GM18499 (cell line): ENCODE results near the gene ZNF552.
"Not testable (repeated sequence)": the region's sequence is repeated elsewhere in the genome, so short reads cannot be mapped to it uniquely, and the experiment has no call there.

Experiments used
- ATAC-seq: cut with Tn5 transposase; IDR thresholded peaks from one replicate; pipeline ENCODE4 v1.9.1; 2021; ENCODE audit warnings: moderate number of reproducible peaks; ENCODE audit not compliant: insufficient read depth, unreplicated experiment

Gene ZNF552

GRCh38 chr19:57814505-57815246 is at the start of gene ZNF552:
Gene ZNF552, minus strand, starts transcription at chr19:57814913. Its CDS starts 170 bp downstream, at chr19:57814743.
- ATAC-seq = no peak

DNA sequence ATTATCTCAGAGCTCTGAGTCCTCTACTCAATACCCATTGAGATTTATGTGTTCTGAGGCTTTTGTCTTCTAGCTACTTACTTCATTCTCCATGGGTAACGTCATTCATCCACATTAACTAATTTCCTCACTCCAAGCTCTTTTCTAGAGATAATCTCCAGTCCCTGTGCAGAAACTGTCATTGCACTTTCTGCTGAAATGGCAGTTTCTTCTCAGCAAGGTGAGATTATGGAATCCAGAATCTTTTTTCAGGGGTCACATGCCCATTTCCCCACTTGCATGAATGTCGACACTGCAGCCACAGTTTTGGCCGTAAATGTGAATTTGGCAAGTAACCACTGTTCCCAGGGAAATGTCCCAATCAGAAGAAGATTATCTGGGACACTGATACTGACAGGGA is 47.6 kb upstream of the ZNF552 start:
- ATAC-seq = not testable (repeated sequence)

- not testable (repeated sequence) for ATAC-seq
Measured at GRCh38 chr19:57854117-57854516, 39.4 kb upstream of the ZNF552 start.

DNA sequence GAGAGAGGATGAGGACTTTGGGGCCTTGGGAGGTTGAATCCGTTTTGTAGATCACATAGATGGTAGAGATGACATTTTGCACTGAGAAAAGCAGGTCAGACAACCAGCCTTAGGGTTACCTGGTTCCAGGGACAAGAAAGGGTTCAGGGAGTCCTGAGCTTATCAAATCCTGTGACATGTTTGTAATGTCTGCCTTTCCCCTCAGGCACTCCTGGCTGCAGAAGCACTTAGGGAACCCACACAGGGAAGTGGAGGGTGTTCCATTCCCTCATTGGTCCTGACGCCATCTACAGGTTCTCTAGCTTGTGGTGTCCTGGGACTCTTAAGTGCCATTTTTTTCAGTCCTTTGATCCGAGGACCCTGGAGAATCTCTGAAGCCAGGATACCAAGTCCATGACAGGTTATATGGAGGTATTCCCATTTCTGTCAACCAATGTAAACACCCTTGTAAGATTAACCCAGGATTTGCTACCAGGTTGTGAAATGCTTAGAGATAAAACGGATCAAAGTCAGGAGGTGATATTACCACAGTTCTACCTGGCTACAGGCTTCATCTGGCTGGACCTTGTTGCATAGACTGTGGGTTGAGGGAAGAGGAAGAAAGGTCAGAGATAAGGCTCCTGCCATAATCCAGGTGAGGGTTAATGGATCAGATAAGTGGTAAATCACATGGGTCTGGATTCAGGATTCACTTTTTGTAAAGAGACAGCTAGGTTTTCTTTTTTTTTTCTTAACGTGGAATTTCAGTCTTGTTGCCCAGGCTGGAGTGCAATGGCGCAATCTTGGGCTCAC is 37.3 kb upstream of the ZNF552 start:
- not testable (repeated sequence) for ATAC-seq

GRCh38 chr19:57850553-57851017 is 35.9 kb upstream of the ZNF552 start:
- no peak for ATAC-seq

DNA sequence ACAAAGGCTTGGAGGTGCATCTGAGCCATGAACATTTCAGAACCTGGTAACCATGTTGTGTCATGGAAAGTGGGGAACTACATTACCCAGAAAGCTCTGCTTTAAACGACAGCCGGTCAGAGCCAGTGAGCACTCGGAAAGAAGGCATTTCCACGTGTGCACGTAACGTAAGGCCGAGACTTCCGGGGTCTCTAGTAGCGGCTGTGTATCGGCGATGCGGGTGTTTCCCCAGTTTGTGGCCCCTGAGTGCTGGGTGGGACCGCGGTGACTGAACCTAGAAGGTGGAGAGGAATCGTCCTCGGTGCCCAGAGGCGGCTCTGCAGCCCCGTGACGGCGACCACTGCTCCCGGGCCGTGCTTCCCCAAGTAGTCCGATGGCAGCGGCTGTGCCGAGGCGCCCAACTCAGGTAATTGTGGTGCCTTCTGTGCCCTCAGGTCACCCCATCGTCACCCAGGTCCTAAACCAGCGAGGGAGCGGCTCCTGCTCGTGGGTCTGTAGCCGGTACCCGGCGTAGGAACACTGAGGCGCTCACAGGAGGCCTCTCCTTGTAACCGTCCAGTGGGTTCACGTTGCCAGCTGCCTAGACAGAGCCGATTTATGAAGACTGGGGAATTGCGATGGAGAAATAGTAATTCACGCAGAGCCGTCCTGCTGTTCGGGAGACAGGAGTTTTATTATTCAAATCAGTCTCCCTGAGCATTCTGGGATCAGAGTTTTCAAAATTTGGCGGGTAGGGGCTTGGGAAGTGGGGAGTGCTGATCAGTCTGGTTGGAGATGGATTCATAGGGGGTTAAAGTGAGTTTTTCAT is 35.2 kb upstream of the ZNF552 start, which contains the start of gene ZNF587:
Gene ZNF587, plus strand, starts transcription at position 194 of the 808 bp plus-strand sequence. Its CDS starts 180 bp downstream, at position 374.
- peak; percentile 84 for ATAC-seq

- not testable (repeated sequence) for ATAC-seq
Measured at GRCh38 chr19:57849162-57849665, 34.5 kb upstream of the ZNF552 start.

GRCh38 chr19:57847164-57847563 is 32.5 kb upstream of the ZNF552 start:
- not testable (repeated sequence) for ATAC-seq

GRCh38 chr19:57841122-57841763 is 26.5 kb upstream of the ZNF552 start:
- no peak for ATAC-seq

DNA sequence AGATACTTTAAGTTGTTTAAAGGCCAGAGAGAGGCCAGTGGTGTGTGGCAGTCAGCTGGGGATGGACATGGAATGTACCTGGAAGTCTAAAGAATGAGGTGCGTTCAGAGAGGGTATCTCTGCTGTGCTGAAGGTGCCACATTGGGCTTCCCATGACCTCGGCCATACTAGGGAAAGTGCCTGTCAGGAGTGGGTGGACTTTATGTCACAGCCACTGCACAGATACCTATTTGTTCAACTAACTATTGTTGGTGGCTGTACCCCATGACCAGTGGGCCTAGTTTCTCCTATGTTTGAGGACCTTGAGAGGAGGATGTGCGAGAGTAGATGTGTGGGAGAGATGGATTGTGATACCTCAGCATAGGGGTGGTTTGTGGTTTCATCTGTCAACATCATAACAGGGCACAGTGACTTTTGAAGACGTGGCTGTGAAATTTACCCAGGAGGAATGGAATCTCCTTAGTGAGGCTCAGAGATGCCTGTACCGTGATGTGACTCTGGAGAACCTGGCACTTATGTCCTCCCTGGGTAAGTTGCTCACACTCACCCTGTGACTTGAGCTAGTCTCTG is 24.0 kb upstream of the ZNF552 start:
- not testable (repeated sequence) for ATAC-seq

- not testable (repeated sequence) for ATAC-seq
Measured at GRCh38 chr19:57836991-57837390, 22.3 kb upstream of the ZNF552 start.

- no peak for ATAC-seq
Measured at GRCh38 chr19:57830071-57830602, 15.4 kb upstream of the ZNF552 start, which contains the start of gene ZNF587B. Gene ZNF587B, plus strand, starts transcription at chr19:57830299. Its CDS starts 230 bp downstream, at chr19:57830529.

DNA sequence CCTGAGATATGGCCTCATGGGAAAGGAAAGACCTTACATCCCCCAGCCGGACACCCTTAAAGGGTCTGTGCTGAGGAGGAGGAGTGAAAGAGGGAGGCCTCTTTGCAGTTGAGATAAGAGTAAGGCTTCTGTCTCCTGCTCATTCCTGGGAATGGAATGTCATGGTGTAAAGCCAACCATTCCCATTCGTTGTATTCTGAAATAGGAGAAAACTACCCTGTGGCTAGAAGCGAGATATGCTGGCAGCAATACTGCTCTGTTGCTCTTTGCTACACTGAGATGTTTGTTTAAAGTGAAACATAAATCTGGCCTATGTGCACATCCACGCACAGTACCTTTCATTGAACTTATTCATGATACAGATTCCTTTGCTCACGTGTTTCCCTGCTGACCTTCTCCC is 14.6 kb upstream of the ZNF552 start:
- no peak for ATAC-seq

- ATAC-seq = no peak
Measured at GRCh38 chr19:57825511-57825910, 10.8 kb upstream of the ZNF552 start.

DNA sequence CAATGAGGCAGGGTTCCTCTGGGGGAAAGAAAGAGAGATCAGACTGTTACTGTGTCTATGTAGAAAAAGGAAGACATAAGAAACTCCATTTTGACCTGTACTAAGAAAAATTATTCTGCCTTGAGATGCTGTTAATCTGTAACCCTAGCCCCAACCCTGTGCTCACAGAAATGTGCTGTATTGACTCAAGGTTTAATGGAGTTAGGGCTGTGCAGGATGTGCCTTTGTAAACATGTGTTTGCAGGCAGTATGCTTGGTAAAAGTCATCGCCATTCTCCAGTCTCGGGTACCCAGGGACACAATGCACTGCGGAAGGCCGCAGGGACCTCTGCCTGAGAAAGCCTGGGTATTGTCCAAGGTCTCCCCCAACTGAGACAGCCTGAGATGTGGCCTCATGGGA is 8.9 kb upstream of the ZNF552 start:
- not testable (repeated sequence) for ATAC-seq

- not testable (repeated sequence) for ATAC-seq
Measured at GRCh38 chr19:57823155-57823554, 8.4 kb upstream of the ZNF552 start.

DNA sequence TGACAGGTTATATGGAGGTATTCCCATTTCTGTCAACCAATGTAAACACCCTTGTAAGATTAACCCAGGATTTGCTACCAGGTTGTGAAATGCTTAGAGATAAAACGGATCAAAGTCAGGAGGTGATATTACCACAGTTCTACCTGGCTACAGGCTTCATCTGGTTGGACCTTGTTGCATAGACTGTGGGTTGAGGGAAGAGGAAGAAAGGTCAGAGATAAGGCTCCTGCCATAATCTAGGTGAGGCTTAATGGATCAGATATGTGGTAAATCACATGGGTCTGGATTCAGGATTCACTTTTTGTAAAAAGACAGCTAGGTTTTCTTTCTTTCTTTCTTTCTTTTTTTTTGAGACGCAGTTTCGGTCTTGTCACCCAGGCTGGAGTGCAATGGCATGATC is 6.8 kb upstream of the ZNF552 start:
- ATAC-seq = not testable (repeated sequence)

DNA sequence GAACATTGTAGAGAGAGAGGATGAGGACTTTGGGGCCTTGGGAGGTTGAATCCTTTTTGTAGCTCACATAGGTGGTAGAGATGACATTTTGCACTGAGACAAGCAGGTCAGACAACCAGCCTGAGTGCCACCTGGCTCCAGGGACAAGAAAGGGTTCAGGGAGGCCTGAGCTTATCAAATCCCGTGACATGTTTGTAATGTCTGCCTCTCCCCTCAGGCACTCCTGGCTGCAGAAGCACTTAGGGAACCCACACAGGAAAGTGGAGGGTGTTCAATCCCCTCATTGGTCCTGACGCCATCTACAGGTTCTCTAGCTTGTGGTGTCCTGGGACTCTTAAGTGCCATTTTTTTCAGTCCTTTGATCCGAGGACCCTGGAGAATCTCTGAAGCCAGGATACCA is 6.4 kb upstream of the ZNF552 start:
- not testable (repeated sequence) for ATAC-seq

- no peak for ATAC-seq
Measured at GRCh38 chr19:57820599-57820998, 5.9 kb upstream of the ZNF552 start.
